CD4-positive, alpha-beta T cell treated with Interleukin-17A for 1 hour (primary cell): ENCODE results near the gene TMC8.
A peak's percentile ranks its signal among the peaks of the same experiment; 100 is the strongest.
"Not testable (repeated sequence)": the region's sequence is repeated elsewhere in the genome, so short reads cannot be mapped to it uniquely, and the experiment has no call there.

Experiments used
- DNase-seq: peaks from one replicate; pipeline ENCODE4 v3.0.0-alpha.2; 2020

The TMC8 gene, protein sequence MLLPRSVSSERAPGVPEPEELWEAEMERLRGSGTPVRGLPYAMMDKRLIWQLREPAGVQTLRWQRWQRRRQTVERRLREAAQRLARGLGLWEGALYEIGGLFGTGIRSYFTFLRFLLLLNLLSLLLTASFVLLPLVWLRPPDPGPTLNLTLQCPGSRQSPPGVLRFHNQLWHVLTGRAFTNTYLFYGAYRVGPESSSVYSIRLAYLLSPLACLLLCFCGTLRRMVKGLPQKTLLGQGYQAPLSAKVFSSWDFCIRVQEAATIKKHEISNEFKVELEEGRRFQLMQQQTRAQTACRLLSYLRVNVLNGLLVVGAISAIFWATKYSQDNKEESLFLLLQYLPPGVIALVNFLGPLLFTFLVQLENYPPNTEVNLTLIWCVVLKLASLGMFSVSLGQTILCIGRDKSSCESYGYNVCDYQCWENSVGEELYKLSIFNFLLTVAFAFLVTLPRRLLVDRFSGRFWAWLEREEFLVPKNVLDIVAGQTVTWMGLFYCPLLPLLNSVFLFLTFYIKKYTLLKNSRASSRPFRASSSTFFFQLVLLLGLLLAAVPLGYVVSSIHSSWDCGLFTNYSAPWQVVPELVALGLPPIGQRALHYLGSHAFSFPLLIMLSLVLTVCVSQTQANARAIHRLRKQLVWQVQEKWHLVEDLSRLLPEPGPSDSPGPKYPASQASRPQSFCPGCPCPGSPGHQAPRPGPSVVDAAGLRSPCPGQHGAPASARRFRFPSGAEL

DNA sequence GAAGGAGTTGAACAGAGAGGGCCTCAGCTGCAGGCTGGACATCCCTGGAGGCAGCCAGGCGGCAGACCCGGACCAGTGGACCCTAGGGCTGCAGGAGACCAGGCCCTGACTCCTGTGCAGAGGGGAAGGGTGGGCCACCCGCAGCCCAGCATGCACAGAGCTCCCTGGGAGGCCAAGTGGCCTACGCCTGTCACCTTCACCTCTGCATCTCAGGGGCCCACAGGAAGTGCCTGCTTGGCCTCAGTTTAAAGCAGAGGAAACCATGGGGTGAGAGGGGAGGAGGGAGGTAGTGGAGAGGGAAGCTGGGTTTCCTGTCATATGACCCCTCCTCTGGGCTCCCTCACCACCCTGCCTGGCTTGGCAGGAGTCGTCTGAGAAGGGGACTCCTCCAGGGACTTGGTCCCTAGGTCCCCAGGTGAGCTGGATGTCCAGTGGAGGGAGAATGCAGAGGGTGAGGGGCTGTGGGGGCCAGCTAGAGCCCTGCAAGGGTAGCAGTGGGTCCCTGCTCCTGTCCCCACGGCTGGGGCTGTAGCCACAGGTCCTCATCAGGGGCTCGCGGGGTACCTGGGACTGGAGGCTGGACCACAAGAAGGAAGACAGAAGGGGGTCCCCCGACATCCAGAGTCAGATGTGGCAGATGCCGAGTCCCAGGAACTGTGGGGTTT lies at the start of gene TMC8:
TSS of gene TMC8 (plus strand) at position 335 of the 665 bp plus-strand sequence. CDS start 818 bp downstream, outside the sequence.
- DNase-seq, result peak; percentile 91

DNA sequence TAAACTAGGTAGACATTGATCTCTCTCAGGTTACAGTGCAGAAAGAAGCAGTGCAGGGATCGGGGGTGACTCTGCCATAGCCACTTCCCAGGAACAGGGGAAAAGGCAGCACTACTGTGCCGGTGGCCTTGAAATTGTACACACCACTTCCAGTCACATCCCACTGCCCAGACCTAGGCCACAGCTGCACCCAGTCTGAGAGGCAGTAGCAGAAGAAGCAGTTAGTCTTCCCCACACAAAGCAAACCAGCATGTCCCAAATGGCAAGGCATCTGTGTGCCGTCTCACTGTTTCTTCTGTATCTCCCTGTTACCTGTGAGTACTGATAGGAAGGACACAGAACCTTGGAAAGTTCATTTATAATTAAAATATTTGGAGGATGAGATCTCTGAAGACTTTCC lies 49.0 kb upstream of the TMC8 start:
- no peak for DNase-seq

DNA sequence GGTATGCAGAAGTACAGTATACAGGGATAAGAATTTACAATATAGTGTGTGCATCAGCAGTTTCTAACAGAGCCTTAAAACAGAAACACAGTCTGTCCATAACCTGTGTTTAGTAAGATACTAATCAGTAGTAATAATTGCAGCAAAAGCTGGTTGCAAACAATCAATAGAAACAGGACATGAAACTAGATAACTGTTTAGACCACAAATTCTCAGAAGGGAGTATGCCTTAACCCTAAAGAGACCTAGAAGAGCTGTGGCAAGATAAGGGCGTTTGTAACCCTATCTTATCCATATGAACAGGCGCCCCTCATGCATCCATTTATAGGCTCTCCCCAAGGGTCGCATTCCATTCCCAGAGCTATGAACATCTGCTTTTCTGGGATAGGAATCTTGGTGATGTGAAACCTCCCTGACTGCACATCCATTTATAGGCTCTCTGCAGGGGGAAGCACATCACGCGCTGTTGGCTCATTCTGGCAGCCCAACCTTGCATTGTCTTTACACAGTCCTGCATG lies 48.2 kb upstream of the TMC8 start:
- not testable (repeated sequence) for DNase-seq

DNA sequence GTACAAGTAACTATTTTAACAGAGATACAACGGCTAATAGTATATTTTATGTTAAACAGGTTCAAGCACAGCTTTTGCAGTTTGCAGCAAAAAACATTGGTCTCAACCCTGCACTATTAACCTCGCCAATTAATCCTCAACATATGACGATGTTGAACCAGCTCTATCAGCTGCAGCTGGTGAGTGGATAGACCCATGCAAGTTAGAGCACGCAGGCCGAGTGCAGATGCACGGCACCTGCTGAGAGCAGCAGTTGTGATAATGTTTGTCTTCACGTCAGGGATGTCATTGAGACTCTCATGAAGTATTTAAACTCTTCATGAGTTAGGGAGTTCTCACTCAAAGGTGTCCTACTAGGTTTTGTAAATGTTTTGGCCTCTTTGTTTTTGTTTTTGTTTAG lies 47.6 kb upstream of the TMC8 start:
- DNase-seq, result no peak

DNA sequence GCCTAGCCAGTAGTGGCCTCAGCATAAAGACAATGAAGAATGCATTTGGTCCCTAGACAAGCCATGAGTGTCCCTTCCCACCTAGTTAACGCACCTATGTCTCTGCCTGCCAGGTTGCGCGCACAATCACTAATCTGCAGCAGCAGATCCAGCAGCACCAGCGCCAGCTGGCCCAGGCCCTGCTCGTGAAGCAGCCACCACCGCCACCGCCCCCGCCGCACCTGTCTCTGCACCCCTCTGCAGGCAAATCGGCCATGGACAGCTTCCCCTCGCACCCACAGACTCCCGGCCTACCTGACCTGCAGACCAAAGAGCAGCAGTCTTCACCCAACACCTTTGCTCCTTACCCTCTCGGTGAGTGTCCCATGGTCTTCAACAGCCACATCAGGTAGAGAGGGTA lies 43.8 kb upstream of the TMC8 start:
- no peak for DNase-seq

DNA sequence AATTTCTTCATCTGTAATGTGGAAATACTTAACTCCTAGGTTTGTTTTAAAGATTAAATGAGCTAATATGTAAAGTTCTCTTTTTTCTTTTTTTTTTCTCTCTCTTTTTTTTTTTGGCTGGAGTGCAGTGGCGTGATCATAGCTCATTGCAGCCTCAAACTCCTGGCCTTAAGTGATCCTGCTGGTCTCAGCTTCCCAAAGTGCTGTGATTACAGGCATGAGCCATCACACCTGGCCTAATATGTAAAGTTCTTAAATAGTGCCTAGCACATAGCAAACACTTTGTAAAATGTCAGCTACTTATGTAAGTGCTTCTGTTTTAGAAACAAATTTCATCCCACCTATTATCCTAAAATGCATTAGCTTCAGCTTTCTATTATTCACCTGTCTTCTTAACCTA lies 42.0 kb upstream of the TMC8 start:
- DNase-seq, result no peak

DNA sequence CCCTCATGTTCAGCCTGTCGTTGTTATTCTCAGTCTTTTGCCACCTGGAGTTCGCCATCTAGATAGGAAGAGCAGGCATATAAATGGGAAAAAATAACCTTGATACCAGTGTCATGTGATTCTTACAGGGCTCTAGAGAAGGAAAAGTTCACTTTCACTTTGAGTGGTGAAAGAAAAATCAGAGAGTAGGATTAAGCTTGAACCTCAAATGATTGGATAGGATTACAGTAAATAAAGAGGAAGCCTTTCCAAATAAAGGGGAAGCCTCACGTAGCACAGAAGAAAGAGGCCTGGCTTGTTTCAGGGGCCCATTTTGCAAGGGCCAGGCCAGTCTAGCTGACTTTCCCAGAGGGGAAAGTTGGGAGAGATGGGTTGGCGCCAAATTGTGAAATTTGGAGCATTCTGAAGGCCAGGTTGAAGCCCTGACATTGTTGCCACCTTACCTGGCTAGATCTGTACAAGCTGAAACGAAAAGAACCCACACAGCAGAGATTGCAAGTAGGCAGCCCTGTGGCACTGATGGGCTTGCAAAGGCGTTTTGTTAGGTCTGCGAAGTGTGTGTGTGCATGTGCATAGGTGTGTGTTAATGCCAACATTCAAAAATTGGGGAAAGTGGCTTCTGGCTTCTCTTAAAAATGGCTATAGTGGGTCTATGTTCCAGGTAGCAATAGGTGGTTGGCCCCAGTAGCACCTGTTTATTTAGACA lies 40.8 kb upstream of the TMC8 start:
- DNase-seq, result no peak

DNA sequence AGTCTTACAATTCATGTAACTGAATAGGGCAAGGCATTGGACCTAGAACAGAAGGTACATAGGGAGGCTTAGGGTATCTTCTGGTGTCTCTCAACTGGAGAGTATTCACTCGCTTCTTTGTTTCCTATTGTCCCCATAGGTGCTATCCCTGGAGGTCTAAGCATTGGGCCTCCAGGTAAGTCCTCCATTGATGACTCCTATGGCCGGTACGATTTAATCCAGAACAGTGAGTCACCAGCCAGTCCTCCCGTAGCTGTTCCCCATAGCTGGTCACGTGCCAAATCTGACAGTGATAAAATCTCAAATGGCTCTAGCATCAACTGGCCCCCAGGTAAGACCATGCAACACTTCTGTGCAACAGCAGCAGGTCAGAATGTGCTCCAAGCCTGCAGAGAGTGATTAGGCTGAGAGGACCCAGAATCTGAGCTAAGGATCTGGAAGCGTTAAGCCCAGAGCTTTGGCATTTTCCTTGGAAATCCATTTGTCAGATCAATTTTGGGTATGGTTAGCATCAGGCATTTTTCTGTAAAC lies 37.7 kb upstream of the TMC8 start:
- no peak for DNase-seq

DNA sequence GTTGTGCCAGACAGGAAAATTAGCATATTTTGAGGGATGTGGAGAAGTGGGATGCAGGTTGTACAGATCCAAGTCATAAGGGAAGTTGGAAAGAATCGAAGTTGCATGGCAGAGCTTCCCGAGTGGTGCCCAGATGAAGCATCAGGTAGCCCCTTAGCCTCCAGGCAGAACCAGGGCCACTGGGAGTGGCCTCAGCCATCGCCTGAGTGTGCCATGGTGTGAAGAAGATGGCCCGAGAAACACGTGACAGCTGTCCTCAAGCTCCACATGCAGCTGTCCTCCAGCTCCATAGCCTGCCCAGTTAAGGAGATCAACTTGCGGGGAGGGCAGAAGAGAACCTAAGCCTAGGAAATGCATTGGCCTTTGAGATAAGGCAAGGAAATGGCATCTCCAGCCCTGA lies 35.5 kb upstream of the TMC8 start:
- no peak for DNase-seq

DNA sequence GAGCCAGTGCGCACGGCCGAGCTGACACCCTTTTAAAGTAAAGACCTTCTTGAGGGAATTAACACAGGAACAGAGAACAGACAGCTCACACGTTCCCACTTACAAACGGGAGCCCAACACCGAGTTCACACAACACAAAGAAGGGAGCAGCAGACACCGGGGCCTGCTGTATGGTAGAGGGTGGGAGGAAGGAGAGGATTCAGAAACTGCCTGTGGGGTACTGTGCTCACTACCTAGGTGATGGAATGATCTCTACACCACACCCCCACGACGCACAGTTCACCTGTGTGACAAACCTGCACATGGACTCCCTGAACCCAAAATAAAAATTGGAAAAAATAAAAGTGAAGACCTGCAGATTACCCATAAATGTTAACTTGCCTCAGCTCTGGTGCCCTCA lies 34.5 kb upstream of the TMC8 start:
- DNase-seq, result no peak

DNA sequence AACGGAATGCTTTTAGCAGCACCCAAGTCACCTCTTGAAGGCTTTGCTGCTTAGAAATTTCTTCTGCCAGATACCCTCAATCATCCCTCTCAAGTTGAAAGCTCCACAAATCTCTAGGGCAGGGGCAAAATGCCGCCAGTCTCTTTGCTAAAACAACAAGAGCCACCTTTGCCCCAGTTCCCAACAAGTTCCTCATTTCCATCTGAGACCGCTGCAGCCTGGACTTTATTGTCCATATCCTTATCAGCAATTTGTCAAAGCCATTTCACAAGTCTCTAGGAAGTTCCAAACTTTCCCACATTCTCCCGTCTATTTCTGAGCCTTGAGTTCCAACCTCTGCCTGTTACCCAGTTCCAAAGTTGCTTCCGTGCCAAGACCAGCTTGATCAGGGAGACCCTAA lies 29.5 kb upstream of the TMC8 start:
- no peak for DNase-seq

DNA sequence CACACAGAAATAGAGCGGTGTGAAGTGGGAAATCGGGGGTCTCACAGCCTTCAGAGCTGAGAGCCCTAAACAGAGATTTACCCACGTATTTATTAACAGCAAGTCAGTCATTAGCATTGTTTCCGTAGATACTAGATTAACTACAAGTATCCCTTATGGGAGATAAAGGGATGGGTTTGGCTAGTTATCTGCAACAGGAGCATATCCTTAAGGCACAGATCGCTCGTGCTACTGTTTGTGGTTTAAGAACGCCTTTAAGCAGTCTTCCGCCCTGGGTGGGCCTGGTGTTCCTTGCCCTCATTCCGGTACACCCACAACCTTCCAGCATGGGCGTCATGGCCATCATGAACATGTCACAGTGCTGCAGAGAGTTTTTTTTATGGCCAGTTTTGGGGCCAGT lies 29.0 kb upstream of the TMC8 start:
- DNase-seq, result no peak

DNA sequence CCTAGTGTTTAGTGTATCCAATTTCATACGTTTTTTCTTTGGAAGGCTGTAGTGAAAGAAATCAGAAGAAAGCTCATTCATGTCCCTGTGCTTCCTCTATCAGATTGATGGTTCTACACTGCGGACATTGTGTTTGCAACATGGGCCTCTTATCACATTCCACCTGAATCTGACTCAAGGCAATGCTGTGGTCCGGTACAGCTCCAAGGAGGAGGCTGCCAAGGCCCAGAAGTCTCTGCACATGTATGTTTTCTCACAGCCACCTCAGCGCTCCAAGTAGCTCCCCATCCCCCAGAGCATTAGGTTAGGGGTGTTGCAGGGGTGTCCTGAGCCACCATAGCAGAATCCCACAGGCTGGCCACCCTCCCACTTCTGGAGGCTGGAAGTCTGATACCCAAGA lies 27.3 kb upstream of the TMC8 start:
- no peak for DNase-seq

DNA sequence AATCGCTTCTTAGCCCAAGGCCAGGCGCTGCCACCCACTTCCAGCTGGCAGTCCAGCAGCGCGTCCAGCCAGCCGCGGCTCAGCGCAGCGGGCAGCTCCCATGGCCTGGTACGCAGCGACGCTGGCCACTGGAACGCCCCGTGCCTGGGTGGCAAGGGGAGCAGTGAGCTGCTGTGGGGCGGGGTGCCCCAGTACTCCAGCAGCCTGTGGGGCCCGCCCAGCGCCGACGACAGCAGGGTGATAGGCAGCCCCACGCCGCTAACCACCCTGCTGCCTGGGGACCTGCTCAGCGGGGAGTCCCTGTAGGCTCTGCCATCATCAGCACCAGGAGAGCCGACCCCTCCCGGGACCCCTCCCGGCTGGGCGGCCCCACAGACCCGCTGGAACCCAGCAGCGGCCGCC lies 26.0 kb upstream of the TMC8 start:
- no peak for DNase-seq

DNA sequence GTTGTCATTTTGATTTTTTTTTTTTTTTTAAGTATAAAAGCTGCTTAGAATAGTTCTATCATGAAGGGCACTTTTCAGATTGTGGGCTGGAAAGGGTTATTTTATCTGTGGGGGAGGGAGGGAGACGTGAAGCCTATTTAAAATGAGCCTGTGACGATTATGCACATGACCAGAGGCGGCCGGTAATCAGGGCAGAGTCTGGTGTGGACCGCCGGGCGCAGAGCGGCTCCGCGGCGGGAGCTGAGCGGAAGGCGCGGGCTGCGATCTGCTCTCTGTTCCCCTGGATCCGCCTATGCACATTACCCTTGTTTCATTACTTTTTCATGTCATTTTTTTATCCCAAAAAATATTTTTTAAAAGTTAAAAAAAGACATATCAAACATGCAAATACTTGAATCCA lies 25.5 kb upstream of the TMC8 start:
- DNase-seq, result no peak

DNA sequence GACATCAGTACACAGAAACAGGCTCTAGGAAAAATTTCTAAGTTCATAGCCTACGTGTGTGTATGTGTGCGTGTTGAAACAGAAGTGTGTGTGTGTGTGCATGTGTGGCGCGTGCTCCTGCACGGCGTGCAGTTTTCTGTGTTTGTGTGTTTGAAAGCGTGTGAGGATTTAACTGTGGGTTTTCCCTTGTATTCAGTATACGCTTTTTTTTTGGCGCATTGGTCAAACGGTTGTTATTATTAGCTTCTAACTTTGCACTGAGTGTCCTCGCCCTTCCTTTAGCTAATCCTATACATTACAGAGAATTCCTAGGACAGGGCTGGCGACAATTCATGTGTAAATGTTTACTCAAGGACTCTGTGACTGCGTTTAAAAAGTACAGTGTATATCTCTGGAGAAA lies 25.0 kb upstream of the TMC8 start:
- no peak for DNase-seq

DNA sequence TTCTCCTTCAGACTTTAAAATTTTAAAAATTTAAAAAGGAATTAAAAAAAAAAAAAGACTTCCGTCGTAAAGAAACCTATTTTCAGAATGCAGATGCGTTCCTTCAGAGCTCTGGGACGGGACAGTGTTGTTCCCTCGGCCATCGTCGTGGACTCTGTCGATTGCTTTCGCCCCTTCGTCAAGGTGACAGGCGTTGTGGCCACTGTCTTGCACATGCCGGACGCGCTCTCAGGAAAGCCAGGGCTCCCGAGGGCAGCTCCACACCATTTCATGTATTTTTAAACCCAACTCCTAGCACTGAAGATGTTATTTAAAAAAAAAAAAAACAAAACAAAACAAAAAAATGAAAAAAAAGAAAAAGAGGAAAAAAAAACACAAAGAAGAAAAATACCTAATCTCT lies 24.4 kb upstream of the TMC8 start:
- DNase-seq, result no peak

DNA sequence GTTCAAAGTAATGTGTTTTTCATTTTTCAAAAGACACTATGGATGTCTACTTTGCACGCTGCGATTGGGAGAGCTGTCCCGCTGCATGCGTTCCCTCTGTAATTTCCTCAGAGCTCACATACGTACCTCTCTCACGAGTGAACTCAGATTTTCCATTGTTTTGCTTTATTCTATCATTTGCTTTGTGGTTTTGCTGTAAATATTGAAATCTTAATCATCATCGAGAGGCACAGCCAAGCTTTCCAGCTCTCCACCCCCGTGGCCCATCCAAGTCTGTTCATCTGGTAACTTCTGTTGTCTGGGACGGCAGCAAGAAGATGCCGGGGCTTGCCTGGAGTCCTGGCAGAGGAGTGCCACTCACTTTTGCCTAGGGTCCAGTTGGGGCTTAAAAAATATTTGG lies 23.1 kb upstream of the TMC8 start:
- DNase-seq, result no peak

DNA sequence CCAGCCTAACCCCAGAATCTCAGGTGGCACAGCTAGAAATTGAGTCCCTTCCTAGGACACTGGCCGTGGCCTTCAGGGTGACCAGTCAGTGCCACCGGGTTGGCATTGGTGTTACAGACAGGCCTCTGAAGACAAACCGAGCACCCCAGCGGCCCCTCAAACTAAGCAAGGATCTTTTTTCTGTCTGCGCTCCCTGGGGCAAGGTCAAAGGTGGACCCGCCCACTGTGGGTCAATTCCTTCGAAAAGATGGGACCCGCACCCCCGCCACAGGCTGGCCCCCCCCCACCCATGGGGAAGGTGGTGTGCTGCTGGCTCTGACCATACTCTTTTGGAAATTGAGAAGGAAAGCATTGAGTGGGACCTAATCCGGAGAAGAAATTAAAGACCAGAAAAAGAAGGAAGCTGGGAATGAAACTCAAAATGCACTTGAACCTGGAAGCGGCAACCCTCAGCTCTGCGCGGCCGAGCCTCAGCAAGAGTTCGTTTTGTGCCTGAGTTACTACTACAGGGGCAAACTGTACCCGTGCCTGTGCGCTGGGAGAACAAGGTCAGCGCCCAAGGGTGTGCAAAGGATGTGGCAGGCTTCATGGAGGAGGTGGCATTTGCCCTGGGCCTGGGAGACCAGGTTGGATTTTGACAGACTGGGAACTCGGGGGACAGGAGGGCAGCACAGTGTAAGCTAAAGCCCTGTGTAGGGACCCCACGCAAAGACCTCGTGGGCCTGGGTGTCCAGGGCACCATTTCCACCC lies 22.4 kb upstream of the TMC8 start:
- no peak for DNase-seq

DNA sequence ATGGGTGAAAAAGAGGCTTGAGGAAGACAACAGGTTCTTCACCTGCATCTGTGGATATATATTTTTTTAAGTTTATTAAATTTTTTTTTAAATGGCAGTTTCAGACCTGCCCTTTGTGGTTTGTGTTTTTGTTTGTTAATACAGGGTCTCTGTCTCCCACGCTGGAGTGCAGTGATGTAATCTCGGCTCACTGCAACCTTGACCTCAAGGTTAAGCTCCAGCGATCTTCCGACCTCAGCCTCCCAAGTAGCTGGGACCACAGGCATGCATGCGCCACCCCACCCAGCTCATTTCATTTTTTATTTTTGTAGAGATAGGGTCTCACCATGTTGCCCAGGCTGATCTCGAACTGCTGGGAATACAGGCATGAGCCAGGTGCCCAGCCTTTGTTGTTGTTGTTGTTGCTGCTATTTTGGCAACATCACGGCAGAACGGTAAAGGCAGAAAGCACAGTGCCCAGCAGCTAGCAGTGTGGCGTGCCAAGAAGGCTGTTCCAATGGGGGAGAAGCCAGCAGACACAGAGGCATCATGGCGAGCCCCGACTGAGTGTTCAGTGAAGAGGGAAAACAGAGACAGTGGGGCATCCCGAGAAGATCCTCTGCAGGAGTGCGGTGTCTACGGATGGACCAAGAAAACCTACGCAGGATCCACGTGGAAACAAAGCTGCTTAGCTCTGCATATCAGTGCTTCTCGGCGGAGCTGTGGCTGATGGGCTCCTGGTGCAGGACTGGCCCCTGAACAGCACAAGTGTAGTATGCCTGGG lies 21.7 kb upstream of the TMC8 start:
- no peak for DNase-seq

DNA sequence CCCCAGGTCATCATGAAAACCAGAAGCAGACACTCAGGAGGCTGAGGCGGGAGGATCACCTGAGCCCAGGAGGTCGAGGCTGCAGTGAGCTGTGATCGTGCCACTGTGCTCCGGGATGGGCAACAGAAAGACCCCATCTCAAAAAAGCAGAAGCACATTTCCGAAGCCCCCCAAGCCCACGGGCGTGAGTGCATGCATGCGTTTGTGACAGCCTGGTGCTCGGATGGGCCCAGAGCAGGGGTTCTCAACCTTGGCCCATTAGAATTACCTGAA lies 21.1 kb upstream of the TMC8 start:
- DNase-seq, result no peak
